Neural cell (in vitro differentiated cells): ENCODE results near the gene DUSP14.

ENCODE experiments used
- EP300 ChIP-seq: fragments of 450-650 bp; conservative IDR thresholded peaks from 2 replicates; pipeline ENCODE4 v1.6.1; 2014; ENCODE audit warnings: antibody characterized with exemption, mild to moderate bottlenecking, moderate library complexity; ENCODE audit not compliant: poor library complexity, severe bottlenecking
- EZH2 ChIP-seq: fragments of 200-600, 300-800 bp; shearing (Covaris generic), sonication (generic); IDR thresholded peaks from 2 replicates; pipeline ENCODE4 v1.6.1; 2014; ENCODE audit warnings: antibody characterized with exemption, low read length, borderline replicate concordance, mild to moderate bottlenecking; ENCODE audit not compliant: insufficient read depth, poor library complexity, severe bottlenecking
- POLR2AphosphoS5 ChIP-seq: IDR thresholded peaks from 2 replicates; pipeline ENCODE4 v1.6.1; 2012
- RAD21 ChIP-seq: fragments of 450-650 bp; conservative IDR thresholded peaks from 2 replicates; pipeline ENCODE4 v1.6.1; 2014; ENCODE audit warnings: antibody characterized with exemption, mild to moderate bottlenecking, moderate library complexity
- TAF1 ChIP-seq: IDR thresholded peaks from 2 replicates; pipeline ENCODE4 v1.6.1; 2012; ENCODE audit warnings: low read depth
- TF ChIP-seq, protein P1 (sequence below): fragments of 450-650 bp; IDR thresholded peaks from 2 replicates; pipeline ENCODE4 v1.5.1; 2014; ENCODE audit warnings: antibody characterized with exemption, mild to moderate bottlenecking, moderate library complexity; ENCODE audit not compliant: poor library complexity, severe bottlenecking
- TF ChIP-seq, protein P2 (sequence below): IDR thresholded peaks from 2 replicates; pipeline ENCODE4 v1.6.1; 2012; ENCODE audit warnings: borderline replicate concordance

DNA sequence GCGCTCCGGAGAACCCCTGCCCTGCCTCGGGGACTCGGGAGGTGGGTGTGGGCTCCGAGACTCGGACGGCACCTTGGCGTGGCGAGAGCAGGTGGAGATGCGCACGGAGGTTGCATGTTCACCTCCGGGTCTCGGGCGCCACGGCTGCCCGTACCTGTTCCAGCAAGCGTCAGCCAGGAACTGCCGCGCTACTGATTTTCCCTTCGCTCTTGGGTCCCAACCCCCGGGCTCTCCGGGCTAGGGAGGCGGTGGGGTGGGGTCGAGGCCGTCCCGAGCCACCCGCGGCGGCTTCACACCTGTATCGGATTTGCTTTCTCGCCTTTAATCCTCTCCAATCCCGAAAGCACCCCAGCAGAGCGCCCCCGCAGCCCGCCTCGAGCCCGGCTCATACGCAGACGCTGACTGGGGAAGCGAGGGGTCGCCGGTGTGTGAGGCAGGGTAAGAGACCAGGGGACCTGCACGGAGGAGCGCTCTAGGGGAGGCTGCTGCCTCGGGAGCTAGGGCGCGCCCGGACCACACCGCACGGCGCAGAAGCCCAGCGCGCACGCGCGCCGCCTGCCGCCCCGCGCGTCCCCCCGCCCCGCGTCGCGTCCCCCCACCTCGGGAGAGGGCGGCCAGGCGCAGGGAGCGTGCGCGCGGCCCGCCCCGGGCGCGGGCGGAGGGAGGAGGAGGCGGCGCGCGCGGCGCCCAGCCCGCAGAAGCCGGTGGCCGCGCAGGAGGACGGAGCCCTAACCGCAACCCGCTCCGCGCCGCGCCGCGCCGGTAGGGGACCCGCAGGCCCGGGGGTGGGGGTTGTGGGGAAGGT, at the start of gene DUSP14:
- peak; percentile 71 for TF ChIP-seq POLR2AphosphoS5
- TF ChIP-seq, protein P1, sequence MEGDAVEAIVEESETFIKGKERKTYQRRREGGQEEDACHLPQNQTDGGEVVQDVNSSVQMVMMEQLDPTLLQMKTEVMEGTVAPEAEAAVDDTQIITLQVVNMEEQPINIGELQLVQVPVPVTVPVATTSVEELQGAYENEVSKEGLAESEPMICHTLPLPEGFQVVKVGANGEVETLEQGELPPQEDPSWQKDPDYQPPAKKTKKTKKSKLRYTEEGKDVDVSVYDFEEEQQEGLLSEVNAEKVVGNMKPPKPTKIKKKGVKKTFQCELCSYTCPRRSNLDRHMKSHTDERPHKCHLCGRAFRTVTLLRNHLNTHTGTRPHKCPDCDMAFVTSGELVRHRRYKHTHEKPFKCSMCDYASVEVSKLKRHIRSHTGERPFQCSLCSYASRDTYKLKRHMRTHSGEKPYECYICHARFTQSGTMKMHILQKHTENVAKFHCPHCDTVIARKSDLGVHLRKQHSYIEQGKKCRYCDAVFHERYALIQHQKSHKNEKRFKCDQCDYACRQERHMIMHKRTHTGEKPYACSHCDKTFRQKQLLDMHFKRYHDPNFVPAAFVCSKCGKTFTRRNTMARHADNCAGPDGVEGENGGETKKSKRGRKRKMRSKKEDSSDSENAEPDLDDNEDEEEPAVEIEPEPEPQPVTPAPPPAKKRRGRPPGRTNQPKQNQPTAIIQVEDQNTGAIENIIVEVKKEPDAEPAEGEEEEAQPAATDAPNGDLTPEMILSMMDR, result peak; percentile 47
- TF ChIP-seq TAF1, result peak; percentile 59
- TF ChIP-seq, protein P2, sequence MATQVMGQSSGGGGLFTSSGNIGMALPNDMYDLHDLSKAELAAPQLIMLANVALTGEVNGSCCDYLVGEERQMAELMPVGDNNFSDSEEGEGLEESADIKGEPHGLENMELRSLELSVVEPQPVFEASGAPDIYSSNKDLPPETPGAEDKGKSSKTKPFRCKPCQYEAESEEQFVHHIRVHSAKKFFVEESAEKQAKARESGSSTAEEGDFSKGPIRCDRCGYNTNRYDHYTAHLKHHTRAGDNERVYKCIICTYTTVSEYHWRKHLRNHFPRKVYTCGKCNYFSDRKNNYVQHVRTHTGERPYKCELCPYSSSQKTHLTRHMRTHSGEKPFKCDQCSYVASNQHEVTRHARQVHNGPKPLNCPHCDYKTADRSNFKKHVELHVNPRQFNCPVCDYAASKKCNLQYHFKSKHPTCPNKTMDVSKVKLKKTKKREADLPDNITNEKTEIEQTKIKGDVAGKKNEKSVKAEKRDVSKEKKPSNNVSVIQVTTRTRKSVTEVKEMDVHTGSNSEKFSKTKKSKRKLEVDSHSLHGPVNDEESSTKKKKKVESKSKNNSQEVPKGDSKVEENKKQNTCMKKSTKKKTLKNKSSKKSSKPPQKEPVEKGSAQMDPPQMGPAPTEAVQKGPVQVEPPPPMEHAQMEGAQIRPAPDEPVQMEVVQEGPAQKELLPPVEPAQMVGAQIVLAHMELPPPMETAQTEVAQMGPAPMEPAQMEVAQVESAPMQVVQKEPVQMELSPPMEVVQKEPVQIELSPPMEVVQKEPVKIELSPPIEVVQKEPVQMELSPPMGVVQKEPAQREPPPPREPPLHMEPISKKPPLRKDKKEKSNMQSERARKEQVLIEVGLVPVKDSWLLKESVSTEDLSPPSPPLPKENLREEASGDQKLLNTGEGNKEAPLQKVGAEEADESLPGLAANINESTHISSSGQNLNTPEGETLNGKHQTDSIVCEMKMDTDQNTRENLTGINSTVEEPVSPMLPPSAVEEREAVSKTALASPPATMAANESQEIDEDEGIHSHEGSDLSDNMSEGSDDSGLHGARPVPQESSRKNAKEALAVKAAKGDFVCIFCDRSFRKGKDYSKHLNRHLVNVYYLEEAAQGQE, result no peak
- no peak for TF ChIP-seq EP300
- TF ChIP-seq EZH2, result no peak
- no peak for TF ChIP-seq RAD21
